Measurements from ENCODE around the gene MTHFD1L. TPM values are rescaled to one million over a fixed set of nuclear protein-coding genes. Genes with fewer than 3 reads are reported as not detected.

MTHFD1L gene
- polyA plus RNA-seq, 3 donors: 0.25 to 1.3 (median 0.39) TPM

DNA sequence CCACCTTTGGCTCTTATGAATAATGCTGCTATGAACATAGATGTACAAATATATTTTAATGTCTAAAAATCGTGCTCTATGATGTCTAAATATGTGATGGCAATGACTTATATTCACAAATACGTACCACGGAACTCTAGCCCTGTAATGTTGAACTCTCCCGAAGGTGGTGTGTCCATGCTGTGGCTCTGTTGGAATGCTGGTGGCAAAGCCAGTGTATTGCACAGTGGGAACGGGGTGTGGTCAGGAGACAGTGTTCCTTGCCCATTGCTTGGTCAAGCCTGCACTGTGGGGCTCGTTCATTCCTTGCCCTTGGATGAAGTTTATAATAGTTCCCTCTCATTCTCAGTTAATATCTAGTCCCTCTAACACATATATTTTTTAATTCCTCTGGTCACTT, 109.6 kb downstream of the MTHFD1L start:
- H3K27me3 ChIP-seq (ENCODE audit: control insufficient read depth in 2 of 2, insufficient read depth in 2 of 2, low read length in 2 of 2): no peaks in the 10 kb centered on the region
- peaks cover 0 to 7% of the 10 kb centered on the region in 2 donors for H3K36me3 ChIP-seq (replicated peaks in 1 of 2; ENCODE audit: control insufficient read depth in 1 of 2, insufficient read depth in 2 of 2, low read length in 2 of 2)
- Mint-ChIP-seq H3K4me3 (no peak overlapping the region), H3K27me3 (ENCODE audit: low read depth in 3 of 3) (no peaks in the 10 kb centered on the region), H3K4me1 (no peaks in the 10 kb centered on the region), H3K27ac (no peak overlapping the region), H3K9me3 (peaks cover 0 to 3% (median 0%) of the 10 kb centered on the region in 7 donors), H3K36me3 (peaks cover 4 to 7% of the 10 kb centered on the region in 2 donors)
- WGBS (ENCODE audit: insufficient coverage): 100% methylated on average over 5 of the region's 6 CpGs
- no peaks in the 10 kb centered on the region for H3K4me1 ChIP-seq (ENCODE audit: control insufficient read depth in 1 of 2, insufficient read depth in 2 of 2, low read length in 2 of 2)
- TF ChIP-seq CTCF (IDR thresholded peaks at IDR 0.05): no peak
- no peak overlapping the region for H3K4me2 ChIP-seq (replicated peaks; ENCODE audit: extremely low read depth, low read length, poor library complexity, severe bottlenecking)
- no peak overlapping the region for H2AFZ ChIP-seq (ENCODE audit: insufficient read depth, low read depth, low read length, poor library complexity, severe bottlenecking)
- no peaks in the 10 kb centered on the region for H3K79me2 ChIP-seq (ENCODE audit: insufficient read depth, low read length)
- H3K4me3 ChIP-seq (replicated peaks in 1 of 3; ENCODE audit: low read depth in 2 of 3, low read length in 3 of 3): no peak overlapping the region
- H3K9me3 ChIP-seq (replicated peaks in 1 of 2; ENCODE audit: control insufficient read depth in 1 of 2, insufficient read depth in 1 of 2, low read length in 2 of 2): no peaks in the 10 kb centered on the region
- H4K20me1 ChIP-seq (ENCODE audit: insufficient read depth, low read length): no peaks in the 10 kb centered on the region
- H3K27ac ChIP-seq (ENCODE audit: low read depth in 1 of 2, low read length in 2 of 2): no peak overlapping the region
- no peak overlapping the region for H3K9ac ChIP-seq (ENCODE audit: insufficient read depth, low read length, poor library complexity, severe bottlenecking)
- intact Hi-C loops (cut with micrococcal nuclease): no loop called here
- no peak for DNase-seq

DNA sequence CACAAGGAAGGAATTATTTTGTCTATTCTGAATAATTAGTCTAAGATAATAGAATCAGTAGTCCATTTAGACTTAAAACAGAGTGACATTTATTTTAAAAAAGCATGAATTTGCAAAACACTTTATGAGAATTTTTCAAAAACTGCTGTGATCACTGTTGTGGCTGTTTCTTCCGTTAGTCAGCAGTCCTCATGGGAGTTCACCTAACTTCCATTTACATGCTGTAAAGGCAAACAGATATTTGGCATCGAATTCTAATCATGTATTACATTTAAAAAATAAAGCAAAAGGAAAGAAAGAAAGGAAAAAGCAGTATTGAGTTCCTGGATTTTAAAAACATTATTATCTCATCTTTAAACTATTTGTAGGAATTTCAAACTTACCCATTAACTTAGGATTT, 111.8 kb downstream of the MTHFD1L start:
- Histone ChIP-seq H4K20me1 (ENCODE audit: insufficient read depth, low read length) (no peaks in the 10 kb centered on the region), H3K4me3 (replicated peaks in 1 of 3; ENCODE audit: low read depth in 2 of 3, low read length in 3 of 3) (no peak overlapping the region), H3K36me3 (replicated peaks in 1 of 2; ENCODE audit: control insufficient read depth in 1 of 2, insufficient read depth in 2 of 2, low read length in 2 of 2) (peaks cover 0 to 7% of the 10 kb centered on the region in 2 donors), H3K79me2 (ENCODE audit: insufficient read depth, low read length) (no peaks in the 10 kb centered on the region), H3K4me1 (ENCODE audit: control insufficient read depth in 1 of 2, insufficient read depth in 2 of 2, low read length in 2 of 2) (no peaks in the 10 kb centered on the region), H3K9ac (ENCODE audit: insufficient read depth, low read length, poor library complexity, severe bottlenecking) (no peak overlapping the region), H3K27ac (ENCODE audit: low read depth in 1 of 2, low read length in 2 of 2) (no peak overlapping the region), H3K4me2 (replicated peaks; ENCODE audit: extremely low read depth, low read length, poor library complexity, severe bottlenecking) (no peak overlapping the region), H3K27me3 (ENCODE audit: control insufficient read depth in 2 of 2, insufficient read depth in 2 of 2, low read length in 2 of 2) (no peaks in the 10 kb centered on the region), H2AFZ (ENCODE audit: insufficient read depth, low read depth, low read length, poor library complexity, severe bottlenecking) (no peak overlapping the region), H3K9me3 (replicated peaks in 1 of 2; ENCODE audit: control insufficient read depth in 1 of 2, insufficient read depth in 1 of 2, low read length in 2 of 2) (no peaks in the 10 kb centered on the region)
- WGBS (ENCODE audit: insufficient coverage): no CpG with 5 or more reads among the region's 2 CpGs
- no peaks in the 10 kb centered on the region for H3K27me3 Mint-ChIP-seq (ENCODE audit: low read depth in 3 of 3)
- H3K9me3 Mint-ChIP-seq: peaks cover 0 to 3% (median 0%) of the 10 kb centered on the region in 7 donors
- no peak overlapping the region for H3K27ac Mint-ChIP-seq
- TF ChIP-seq CTCF (IDR thresholded peaks at IDR 0.05): no peak
- intact Hi-C loops (cut with micrococcal nuclease): no loop called here
- H3K4me1 Mint-ChIP-seq: no peaks in the 10 kb centered on the region
- peaks cover 4 to 7% of the 10 kb centered on the region in 2 donors for H3K36me3 Mint-ChIP-seq
- no peak for DNase-seq
- no peak overlapping the region for H3K4me3 Mint-ChIP-seq

All from CD14-positive monocyte (primary cell).